ENCODE results near the gene PTPN4.
"Not testable (repeated sequence)": the region's sequence is repeated elsewhere in the genome, so short reads cannot be mapped to it uniquely, and the experiment has no call there.

Gene PTPN4

GRCh38 chr2:120017201-120017600 lies 257.5 kb downstream of the PTPN4 start:
- no peak for DNase-seq (ENCODE audit: low read depth)

GRCh38 chr2:120018549-120018948 lies 258.8 kb downstream of the PTPN4 start:
- DNase-seq (ENCODE audit: low read depth), result no peak

- no peak for DNase-seq (ENCODE audit: low read depth)
Measured at GRCh38 chr2:120020554-120020953, 260.8 kb downstream of the PTPN4 start.

- not testable (repeated sequence) for DNase-seq (ENCODE audit: low read depth)
Measured at GRCh38 chr2:120022505-120022904, 262.8 kb downstream of the PTPN4 start.

GRCh38 chr2:120026890-120027289 lies 267.2 kb downstream of the PTPN4 start:
- DNase-seq (ENCODE audit: low read depth), result no peak

GRCh38 chr2:120028795-120029194 lies 269.1 kb downstream of the PTPN4 start:
- no peak for DNase-seq (ENCODE audit: low read depth)

- DNase-seq (ENCODE audit: low read depth), result no peak
Measured at GRCh38 chr2:120029672-120030640, 270.2 kb downstream of the PTPN4 start.

GRCh38 chr2:120032297-120032696 lies 272.6 kb downstream of the PTPN4 start:
- DNase-seq (ENCODE audit: low read depth), result no peak
